GM19324 (cell line): Measurements from ENCODE around the gene VPS13C.

Experiments
- ATAC-seq: cut with Tn5 transposase; IDR thresholded peaks from one replicate; pipeline ENCODE4 v1.9.1; 2021; ENCODE audit warnings: mild to moderate bottlenecking, moderate library complexity; ENCODE audit not compliant: unreplicated experiment, low FRiP score

The VPS13C gene

GRCh38 chr15:62079594-62079993 is 19.3 kb upstream of the VPS13C start:
- no peak for ATAC-seq

DNA sequence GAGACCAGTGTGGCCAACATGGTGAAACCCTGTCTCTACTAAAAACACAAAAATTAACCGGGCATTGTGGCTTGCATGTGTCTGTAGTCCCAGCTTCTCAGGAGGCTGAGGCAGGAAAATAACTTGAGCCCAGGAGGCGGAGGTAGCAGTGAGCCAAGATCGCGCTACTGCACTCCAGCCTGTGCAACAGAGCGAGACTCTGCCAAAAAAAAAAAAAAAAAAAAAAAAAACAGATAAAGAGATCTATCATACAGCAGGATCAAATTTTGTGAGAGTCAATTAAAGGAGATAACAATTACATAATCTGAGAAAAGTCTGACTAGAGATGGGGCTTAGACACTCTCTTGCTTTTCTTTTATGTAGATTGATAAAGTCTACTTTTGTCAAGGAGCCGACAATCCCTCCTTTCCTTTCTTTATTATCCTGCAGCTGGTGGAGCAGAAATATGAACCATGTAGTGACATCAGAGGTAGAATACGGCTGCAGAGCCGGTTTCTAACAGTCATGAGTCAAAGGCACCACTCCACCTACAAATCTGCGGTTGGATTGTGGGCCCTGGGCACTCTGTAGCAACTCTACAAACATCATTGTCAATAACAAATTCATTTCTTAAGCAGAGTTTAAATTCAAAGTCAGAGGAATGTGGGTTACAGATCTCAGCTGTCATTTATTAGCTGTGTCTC is 15.5 kb upstream of the VPS13C start:
- ATAC-seq = no peak

- ATAC-seq = no peak
These were observed 11.6 kb upstream of the VPS13C start for GRCh38 chr15:62071711-62072308.

GRCh38 chr15:62069551-62069950 is 9.3 kb upstream of the VPS13C start:
- ATAC-seq = no peak

DNA sequence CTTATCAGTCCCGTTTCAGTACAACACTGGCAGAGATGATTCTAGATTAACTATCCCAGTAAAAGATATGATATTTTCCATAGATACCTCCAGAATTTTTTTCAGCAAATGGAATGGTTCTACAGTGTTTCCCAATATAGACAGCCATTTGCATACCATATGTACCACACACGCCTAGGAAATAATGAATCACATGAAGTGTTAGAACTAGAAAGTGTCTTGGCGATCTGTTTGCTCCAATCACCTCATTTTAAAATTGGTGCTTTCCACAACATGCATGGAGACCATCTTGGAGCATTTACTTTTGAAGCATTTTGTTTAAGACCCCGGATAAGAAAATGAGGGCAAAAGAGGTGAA is 8.5 kb upstream of the VPS13C start:
- no peak for ATAC-seq

GRCh38 chr15:62068071-62068809 is 8.0 kb upstream of the VPS13C start:
- ATAC-seq = no peak

GRCh38 chr15:62067448-62068044 is 7.3 kb upstream of the VPS13C start:
- no peak for ATAC-seq

DNA sequence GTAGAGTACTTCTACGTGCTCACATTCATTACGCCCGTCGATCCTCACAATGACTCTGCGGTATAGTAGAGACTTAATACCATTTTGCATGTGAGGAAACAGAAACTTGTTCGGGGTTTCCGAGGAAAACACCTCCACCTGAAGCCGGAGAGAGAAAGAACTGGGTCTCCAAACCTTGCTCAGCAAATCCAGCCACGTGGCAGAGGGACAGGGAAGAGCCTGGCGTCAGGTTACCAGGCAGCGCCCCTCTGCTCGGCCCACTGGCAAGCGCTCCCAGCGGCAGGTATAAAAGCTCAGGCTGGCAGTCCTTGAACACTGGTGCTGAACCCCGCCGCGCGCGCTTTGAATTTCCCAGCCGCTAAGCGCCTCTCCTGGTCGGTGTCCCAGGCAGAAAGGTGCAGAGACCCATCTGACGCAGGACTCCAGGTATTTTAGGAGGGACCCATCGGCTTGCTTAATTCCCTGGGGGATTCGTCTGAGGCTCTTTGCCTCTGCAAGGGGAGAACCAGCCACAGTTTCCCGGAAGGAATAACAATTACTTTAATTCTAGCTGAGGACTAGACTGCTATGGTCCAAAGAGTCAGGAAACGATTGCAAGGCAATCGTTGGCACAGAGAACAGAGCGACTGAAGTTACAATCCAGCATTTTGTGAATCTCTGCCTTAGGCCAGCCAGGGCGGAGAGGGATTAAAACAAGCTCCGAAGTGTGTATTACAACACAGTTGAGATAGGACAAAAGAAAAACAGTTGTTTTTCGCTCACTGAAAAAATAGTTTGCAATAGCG is 6.6 kb upstream of the VPS13C start, which contains the start of gene C2CD4A:
Gene C2CD4A, plus strand, starts transcription at position 315 of the 785 bp plus-strand sequence. CDS start 637 bp downstream, outside the sequence.
- ATAC-seq = no peak

DNA sequence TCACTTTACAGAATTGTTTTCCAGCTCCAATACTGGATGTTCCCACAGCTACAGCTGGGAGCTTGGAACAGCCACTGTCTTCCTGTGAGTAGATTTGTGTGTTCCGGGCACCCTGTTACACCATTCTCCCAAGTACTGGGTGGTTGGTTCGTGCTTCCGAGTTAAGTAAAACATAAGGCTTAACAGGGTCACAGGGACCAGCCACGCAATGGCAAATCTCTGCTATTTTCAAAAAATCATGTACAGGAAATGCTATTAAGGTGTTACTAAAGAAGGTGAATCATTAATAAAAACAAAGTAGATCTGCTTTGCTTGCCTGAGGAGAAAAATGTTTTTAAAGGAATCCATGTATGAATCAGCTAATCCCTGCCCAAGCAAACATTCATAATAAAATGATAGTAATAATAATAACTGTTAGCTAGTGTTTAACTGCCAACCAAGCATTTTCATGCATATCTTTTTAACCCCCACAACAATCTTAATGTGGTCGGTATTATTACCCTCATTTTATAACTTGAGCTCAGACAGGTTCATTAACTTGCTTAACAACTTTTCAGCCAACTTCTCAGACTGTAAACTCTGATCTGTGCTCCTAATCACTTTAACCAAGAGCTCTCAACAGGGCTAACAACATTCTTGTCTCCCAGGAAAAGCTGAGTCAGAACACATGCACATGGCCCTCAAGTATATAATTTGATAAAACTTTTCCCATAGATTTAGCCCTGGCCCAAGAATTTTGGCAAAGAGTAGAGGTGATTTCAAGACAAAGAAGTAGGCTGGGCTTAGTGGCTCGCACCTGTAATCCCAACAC is 3.8 kb upstream of the VPS13C start:
- no peak for ATAC-seq

- ATAC-seq = no peak
These were observed 641 bp upstream of the VPS13C start for GRCh38 chr15:62060896-62061280.

DNA sequence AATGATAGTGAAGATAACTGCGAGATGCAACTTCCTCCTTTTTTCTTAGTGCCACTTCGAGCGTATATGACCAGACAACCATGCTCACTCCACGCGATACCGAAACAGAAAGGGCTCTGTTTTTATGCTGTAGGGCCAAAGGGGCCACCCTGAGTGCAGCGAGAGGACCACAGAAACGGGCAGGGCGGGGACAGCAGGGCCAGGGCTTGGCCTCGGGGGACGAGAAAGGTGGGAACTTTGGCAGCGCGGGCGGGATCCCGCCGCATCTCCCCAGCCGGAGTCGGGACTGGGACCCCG is 483 bp downstream of the VPS13C start:
- ATAC-seq = peak; percentile 65

- ATAC-seq = no peak
These were observed 985 bp downstream of the VPS13C start for GRCh38 chr15:62059108-62059815.

GRCh38 chr15:62058327-62059028 is 1.8 kb downstream of the VPS13C start:
- no peak for ATAC-seq

DNA sequence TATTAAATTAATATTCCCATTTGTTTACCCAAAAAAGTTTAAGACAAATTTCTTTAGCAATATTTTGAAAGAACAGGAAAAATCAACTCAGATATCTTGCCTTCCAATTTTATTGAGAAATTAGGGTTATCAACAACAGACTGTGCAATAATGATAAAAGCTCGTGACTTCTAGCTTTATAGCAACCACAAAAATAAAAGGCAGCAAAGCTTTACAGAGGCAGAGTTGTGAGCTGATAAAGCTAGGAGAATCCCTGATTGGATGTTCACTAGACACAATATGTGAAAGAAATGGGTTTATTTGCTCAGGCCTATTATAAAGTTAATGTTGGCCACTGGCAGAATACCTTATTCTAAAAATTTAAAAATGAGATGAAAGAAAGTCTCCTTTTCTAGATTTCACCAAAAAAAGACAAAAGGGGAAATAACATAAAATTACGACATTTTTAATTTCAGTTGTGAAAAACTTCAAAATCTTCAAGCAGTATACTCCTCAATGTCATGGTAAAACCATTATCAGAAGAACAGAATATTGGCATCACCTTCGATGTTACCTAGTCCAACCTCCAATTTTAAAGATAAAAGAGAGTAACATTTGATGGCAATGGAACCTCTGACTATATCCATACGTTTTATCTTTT is 2.8 kb downstream of the VPS13C start:
- no peak for ATAC-seq

GRCh38 chr15:62054979-62055378 is 5.3 kb downstream of the VPS13C start:
- ATAC-seq = no peak

GRCh38 chr15:62053439-62054085 is 6.7 kb downstream of the VPS13C start:
- no peak for ATAC-seq

DNA sequence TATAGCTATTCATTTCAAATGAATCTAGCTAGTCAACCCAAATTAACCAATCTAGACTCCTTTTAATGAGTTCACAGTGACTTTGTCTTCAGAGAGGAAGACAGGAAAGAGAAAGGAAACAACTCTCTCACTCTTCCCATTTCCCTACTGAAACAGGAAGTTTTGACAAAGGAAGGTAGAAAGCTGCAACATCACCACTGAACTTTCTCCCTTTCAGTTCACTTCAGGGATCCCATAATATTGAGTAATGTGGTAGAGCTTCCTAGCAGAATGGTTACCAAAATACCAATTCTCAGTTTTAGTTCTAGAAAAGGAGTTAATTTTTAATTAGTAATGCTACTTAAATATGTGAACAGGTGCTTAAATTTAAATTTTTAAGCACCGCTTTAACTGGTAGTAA is 7.5 kb downstream of the VPS13C start:
- ATAC-seq = no peak

DNA sequence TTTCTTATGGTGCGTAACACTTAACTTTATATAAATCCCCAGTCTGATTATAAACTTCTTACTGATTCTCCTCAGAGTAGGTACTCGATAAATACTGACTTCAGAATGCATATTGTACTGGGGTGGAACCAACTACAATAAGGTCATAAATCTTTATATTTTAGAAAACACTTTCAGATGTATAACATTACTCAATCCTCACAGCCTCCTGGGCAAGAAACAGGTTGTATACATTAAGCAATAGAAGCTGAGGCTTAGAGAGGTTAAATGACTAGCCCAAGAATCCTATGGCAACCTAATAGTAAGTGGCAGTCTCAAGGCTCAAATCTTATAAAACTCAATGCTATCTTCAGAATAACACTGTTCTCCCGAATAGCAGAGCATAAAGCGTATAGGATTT is 9.1 kb downstream of the VPS13C start:
- ATAC-seq = no peak
